Stimulated activated CD8-positive, alpha-beta memory T cell treated with anti-CD3 and anti-CD28 coated beads, Interleukin-4, amount 100 ng/mL, for 48 hours (primary cell): Measurements from ENCODE around the gene PRRG3.

Source experiments
- DNase-seq: peaks from one replicate; pipeline ENCODE4 v3.0.0-alpha.2; 2020

Gene PRRG3

DNA sequence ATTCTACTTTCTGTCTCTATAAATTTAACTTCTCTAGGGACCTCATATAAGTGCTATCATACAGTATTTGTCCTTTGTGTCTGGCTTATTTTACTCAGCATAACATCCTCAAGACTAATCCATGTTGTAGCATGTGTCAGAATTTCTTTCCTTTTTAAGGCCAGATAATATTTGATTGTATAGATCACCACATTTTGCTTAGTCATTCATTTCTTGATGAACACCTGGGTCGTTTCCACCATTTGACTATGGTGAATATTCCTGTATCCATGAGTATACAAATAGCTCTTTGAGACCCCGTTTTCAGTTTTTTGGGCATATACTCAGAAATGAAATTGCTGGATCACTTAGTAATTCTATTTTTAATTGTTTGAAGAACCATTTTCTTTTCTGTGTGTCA, 51.2 kb downstream of the PRRG3 start:
- DNase-seq = no peak

- DNase-seq = no peak
These were observed 55.3 kb downstream of the PRRG3 start for GRCh38 chrX:151750511-151750910.

DNA sequence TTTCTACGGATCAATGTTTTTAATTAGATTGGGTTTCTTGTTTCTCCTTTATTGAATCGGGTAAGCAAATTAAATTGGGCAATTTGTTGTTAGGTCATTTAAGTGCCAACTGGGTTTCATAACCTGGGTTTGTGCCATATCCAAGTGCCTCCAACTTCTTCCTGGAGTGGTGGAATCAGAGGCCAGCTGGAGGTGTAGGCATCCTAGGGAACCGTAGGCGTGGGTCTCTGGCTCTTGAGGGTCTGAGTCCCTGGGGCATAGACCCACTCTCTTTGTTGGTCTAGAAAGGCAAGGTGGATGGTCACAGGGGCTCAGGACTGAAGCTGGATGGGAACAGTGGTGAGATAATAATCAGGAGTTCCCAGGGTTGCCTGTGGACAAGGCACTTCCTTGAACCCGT, 57.6 kb downstream of the PRRG3 start:
- DNase-seq = no peak

GRCh38 chrX:151753313-151754046, 58.2 kb downstream of the PRRG3 start:
- peak; percentile 29 for DNase-seq

DNA sequence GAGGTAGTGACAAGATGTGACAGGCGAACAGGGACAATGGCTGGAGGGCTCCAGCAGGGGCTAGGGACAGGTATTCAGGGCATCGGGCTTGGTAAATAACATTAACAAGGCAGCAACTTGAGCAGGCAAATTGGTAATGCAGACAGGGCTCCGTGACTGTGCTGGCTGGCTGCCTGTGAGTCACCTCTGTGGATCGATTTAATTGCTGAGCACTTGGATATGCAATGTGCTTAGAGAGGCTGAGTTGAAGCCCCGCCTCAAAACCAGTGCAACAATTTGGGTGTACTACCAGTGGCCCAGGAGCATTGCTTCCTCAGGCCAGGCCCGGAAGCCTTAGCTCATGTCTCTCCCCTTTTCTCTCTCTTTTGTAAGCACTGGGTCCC, 58.8 kb downstream of the PRRG3 start:
- DNase-seq = no peak

- no peak for DNase-seq
These were observed 59.5 kb downstream of the PRRG3 start for GRCh38 chrX:151754641-151755215.
